AG04449 (cell line): ENCODE measurements around the gene VAT1L.
A peak's percentile ranks its signal among the peaks of the same experiment; 100 is the strongest.

Experiments
- CTCF ChIA-PET: fragments of 350-600 bp; formaldehyde crosslinking; extraction: SDS; loops from one replicate; lab custom pipeline; 2021; ENCODE audit warnings: antibody characterized with exemption; lab: Yijun Ruan, JAX
- POLR2A ChIA-PET: fragments of 400-600, 350-600 bp; formaldehyde crosslinking; extraction: SDS; loops from one replicate; lab custom pipeline; 2020; ENCODE audit warnings: antibody characterized with exemption, inconsistent platforms; lab: Yijun Ruan, JAX
- DNase-seq: peaks from one replicate; pipeline ENCODE4 v3.0.0-alpha.2; 2010; ENCODE audit warnings: low read depth, low spot score
- H3K4me3 ChIP-seq: 2 replicates; pipeline ENCODE4 v1.5.1; 2011; ENCODE audit warnings: low read depth, mild to moderate bottlenecking, control low read depth, low read length
- CTCF ChIP-seq: IDR thresholded peaks from one replicate; pipeline ENCODE4 v1.5.1; 2011; ENCODE audit warnings: mild to moderate bottlenecking, moderate library complexity, low read length, control low read depth, inconsistent platforms; ENCODE audit not compliant: insufficient read depth; ENCODE audit errors: missing control alignments

The VAT1L gene

GRCh38 chr16:77971306-77972061 is 183.1 kb downstream of the VAT1L start:
- ChIA-PET POLR2A (no interaction called here), CTCF (interaction anchor here (0.7 to 10.9 kb wide), 30 partner anchors 11 to 389 kb away, joined by 3 to 194 read pairs (median 4); partner anchors contain the start of gene NUDT7)
- DNase-seq: peak; percentile 59
- no peak overlapping the region for H3K4me3 ChIP-seq
- TF ChIP-seq CTCF: peak; percentile 78

- ChIA-PET POLR2A (no interaction called here), CTCF (interaction anchor here (0.8 to 10.9 kb wide), 17 partner anchors 9 to 390 kb away, joined by 3 to 194 read pairs (median 4); partner anchors contain the start of gene NUDT7)
- DNase-seq: no peak
- no peak overlapping the region for H3K4me3 ChIP-seq
- TF ChIP-seq CTCF: no peak
Measured at GRCh38 chr16:77972062-77972392, 183.7 kb downstream of the VAT1L start.

DNA sequence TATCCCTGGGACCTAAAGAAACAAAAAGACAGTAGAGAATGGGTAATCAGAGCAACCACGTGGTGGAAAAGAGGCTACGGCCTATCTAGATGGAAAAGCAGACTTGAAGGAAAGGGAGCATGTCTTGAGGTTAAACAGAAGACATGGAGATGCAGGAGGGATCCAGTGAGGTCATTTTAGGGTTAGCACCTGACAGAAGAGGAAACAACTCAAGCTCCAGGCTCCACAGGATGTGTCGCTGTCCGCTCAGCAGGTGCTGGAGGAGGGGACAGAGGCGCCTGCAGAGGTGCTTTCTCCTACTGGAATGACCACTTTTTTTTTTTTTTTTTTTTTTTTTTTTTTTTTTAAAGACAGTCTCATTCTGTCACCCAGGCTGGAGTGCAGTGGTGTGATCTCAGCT is 186.5 kb downstream of the VAT1L start:
- ChIA-PET CTCF (interaction anchor here (8.5 to 10.9 kb wide), 2 partner anchors 28 to 299 kb away, joined by 56 to 194 read pairs; no protein-coding TSS in a partner anchor), POLR2A (no interaction called here)
- no peak for TF ChIP-seq CTCF
- DNase-seq: no peak
- no peak overlapping the region for H3K4me3 ChIP-seq

- H3K4me3 ChIP-seq: no peak overlapping the region
- TF ChIP-seq CTCF: no peak
- CTCF ChIA-PET: interaction anchor here (1.0 to 1.7 kb wide), 4 partner anchors 11 to 301 kb away, joined by 3 to 5 read pairs (median 4); no protein-coding TSS in a partner anchor
- POLR2A ChIA-PET: no interaction called here
- no peak for DNase-seq
Measured at GRCh38 chr16:77975942-77976341, 187.6 kb downstream of the VAT1L start.

- no peak overlapping the region for H3K4me3 ChIP-seq
- ChIA-PET CTCF (interaction anchor here (1.3 to 1.7 kb wide), 2 partner anchors 10 to 300 kb away, joined by 3 to 5 read pairs; no protein-coding TSS in a partner anchor), POLR2A (no interaction called here)
- TF ChIP-seq CTCF: no peak
- no peak for DNase-seq
Measured at GRCh38 chr16:77977339-77977738, 189.0 kb downstream of the VAT1L start.

- ChIA-PET CTCF (interaction anchor here (3.4 kb wide), 1 partner anchor 17 kb away, joined by 18 read pairs; no protein-coding TSS in a partner anchor), POLR2A (no interaction called here)
- TF ChIP-seq CTCF: no peak
- no peak for DNase-seq
- H3K4me3 ChIP-seq: no peak overlapping the region
Measured at GRCh38 chr16:77985111-77985510, 196.7 kb downstream of the VAT1L start.
